Glomerular endothelial cell (primary cell): Measurements from ENCODE around the gene FOXI1. TPM values are rescaled to one million over a fixed set of nuclear protein-coding genes. Genes with fewer than 3 reads are reported as not detected.
A peak's percentile ranks its signal among the peaks of the same experiment; 100 is the strongest.
"Not testable (repeated sequence)": the region's sequence is repeated elsewhere in the genome, so short reads cannot be mapped to it uniquely, and the experiment has no call there.

Experiments
- DNase-seq: peaks from one replicate; pipeline ENCODE4 v3.0.0-alpha.2; 2011; ENCODE audit warnings: low read depth, low spot score; ENCODE audit errors: extremely low read depth
- total RNA-seq: library from RNA; depleted of rRNA; stranded (reverse); fragments of >200 nt; gene quantifications from 2 replicates; pipeline ENCODE4 v1.2.3, GENCODE V29; 2015

The FOXI1 gene
- total RNA-seq, 1 donor from 2014 or later = not detected

- no peak for DNase-seq
Observed at GRCh38 chr5:170121321-170121720, 15.6 kb downstream of the FOXI1 start.

GRCh38 chr5:170126061-170126460, 20.4 kb downstream of the FOXI1 start:
- DNase-seq = no peak

DNA sequence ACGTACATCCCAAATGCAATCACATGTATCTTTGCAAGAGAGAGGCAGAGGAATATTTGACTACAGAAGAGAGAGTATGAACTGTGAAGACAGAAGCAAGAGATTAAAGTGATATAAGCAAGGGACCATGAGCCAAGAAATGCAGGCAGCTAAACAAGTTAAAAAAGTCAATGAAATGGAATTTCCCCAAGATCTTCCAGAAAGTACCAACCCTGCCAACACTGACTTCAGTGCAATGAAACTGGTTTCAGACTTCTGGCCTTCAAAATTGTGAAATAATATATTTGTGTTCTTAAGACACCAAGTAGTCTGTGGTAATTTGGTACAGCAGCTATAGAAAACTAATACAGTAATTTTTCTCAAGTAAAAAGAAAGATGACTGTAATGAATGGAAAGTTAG, 20.9 kb downstream of the FOXI1 start:
- no peak for DNase-seq

- DNase-seq = no peak
Observed at GRCh38 chr5:170131235-170131634, 25.5 kb downstream of the FOXI1 start.

DNA sequence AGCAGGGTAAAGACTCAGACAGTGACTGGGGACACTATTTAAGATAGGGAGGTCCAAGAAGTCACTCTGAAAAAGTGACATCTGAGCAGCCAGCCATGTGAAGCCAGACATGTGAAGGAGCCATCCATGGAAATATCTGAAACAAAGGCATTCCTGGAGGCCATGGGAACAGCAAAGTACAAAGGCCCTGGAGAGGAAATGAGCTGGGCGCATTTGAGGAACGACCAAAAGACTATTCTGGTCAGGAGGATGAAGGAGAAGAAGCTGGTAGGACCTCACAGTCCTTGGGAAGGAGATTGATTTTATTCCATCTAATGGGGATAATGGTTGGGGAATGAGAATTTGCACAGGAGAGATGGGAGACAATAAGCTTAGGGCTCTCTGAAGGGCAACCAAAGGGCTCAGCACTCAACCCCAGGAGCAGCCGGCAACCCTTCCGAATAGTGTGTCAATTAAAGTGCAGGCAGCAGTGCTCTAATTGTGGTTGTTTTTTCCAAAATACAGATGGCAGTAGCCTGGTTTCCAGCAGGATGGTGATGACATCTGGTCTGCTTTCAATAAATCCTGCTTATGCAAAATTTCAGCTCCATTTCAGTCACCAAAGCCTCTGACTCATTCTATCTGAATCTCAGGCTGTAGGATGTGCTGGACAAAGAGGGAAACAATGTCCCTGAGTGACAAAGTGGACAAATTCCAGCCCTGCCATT, 26.7 kb downstream of the FOXI1 start:
- DNase-seq = peak; percentile 48

DNA sequence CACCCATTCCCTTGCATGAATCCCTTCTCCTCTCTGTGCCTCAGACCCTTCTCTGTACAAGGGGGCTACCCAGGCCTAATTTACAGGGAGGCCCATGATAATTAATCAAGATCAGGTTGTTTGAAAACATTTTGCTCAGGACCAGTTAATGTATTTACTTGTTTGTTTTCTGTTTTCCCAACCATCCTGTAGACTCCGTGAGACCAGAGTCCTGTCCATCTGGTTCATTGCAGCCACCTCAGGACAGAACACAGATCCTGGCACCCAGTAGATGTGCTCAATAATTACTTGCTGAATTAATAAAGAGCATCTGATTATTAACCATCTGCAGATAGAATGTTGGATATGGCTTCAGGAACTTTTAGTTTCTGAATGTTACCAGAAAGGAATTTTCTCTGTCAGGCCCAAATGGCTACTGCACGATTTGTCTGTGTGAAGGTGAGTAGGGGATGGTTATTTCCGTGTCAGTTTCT, 27.3 kb downstream of the FOXI1 start:
- DNase-seq = no peak

- peak; percentile 10 for DNase-seq
Observed at GRCh38 chr5:170135796-170136490, 30.2 kb downstream of the FOXI1 start.

GRCh38 chr5:170136506-170136905, 30.8 kb downstream of the FOXI1 start:
- peak; percentile 16 for DNase-seq

GRCh38 chr5:170137694-170138214, 32.1 kb downstream of the FOXI1 start:
- DNase-seq = no peak

- DNase-seq = no peak
Observed at GRCh38 chr5:170138273-170138672, 32.6 kb downstream of the FOXI1 start.

DNA sequence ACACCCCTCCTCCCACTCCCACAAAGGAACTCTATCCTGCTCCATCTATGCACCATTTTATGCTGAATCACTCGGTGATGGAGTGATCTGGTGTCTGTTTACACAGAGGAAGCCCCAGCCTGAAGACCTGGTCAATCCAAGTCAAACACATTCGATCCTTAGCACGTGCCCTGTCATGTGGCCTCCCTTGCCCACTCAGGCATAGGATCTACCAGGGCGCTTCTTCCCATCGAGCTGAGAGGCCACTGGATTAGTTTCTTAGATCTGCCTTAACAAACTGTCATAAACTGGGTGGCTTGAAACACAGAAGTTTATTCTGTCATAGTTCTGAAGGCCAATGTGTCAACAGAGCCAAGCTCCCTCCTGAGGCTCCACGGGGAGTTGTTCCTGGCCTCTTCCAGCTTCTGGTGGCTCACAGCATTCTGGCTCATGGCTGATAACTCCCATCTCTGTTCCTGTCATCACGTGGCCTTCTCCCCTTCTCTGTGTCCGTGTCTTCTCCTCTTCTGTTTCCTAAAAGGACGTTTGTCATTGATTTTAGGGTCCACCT, 34.2 kb downstream of the FOXI1 start:
- DNase-seq = no peak

DNA sequence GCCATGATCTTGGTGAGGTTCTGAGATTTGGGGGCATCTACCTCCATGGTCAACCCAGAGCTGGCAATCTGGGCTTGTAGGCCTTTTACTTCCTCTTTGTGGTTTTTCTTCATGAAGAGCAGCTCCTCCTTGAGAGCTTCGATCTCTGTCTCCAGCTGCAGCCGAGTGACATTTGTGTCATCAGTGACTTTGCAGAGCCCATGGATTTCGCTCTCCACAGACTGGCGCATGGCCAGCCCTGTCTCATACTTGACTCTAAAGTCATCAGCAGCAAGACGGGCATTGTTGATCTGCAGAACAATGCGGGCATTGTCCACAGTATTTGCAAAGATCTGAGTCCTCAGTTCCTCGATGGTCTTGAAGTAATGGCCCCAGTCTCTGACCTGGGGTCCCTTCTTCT, 35.5 kb downstream of the FOXI1 start:
- DNase-seq = not testable (repeated sequence)

- no peak for DNase-seq
Observed at GRCh38 chr5:170141636-170142035, 35.9 kb downstream of the FOXI1 start.

DNA sequence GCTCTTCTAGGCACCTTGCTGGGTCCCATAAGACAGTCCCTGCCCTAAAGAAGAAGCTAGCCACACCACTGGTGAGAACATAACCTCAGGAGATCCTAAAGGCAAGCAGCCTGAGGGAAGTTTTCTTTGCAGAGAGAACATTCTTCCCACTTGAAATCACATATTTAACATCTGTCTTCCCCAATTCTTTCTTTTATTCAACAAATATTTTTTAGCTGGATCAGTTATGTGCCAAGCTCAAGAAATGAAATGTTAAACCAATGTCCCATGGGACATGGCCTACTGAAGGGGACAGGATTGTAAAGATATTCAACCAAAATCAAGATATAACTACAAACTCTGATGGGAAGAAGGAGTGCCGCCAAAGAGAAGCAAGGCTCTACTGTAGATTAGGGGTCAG, 36.5 kb downstream of the FOXI1 start:
- no peak for DNase-seq

DNA sequence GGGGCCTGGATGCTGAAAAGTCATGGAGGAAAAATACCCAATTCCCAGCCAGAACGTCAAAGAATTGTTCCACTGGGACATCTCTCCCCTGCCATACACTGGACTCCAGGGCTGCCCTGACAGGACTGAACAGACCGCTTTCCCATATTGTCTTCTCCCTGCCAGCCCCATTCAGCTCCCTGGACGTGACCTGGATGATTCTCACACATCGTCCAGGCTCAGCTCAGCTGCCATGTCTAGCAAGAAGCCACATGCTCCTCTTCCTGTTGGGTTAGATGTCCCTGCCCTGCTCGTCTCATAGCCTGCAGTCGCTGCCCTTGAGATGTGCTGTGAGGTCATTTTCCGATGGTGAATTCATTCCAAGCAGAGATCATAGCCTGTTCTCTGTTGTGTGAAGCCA, 37.4 kb downstream of the FOXI1 start:
- no peak for DNase-seq

DNA sequence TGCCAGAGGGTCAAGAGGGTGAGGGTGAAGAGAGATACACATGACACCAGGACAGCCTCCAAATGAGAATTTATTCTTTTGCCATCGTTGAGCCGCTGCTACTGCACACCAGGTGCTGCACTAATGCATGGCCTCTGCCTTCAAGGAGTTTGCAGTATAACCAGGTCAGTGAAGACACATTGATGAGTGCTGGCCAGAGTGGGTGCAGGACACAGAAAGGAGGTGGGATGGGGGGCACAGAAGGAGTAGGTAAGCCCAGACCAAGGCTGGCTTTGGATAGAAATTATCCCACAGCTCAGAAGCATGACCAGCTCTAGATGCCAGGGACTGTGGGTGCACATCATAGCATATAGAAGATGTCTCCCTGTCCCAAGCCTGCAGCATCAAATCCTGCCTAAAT, 38.0 kb downstream of the FOXI1 start:
- DNase-seq = no peak

GRCh38 chr5:170144286-170145023, 38.8 kb downstream of the FOXI1 start:
- DNase-seq = no peak

DNA sequence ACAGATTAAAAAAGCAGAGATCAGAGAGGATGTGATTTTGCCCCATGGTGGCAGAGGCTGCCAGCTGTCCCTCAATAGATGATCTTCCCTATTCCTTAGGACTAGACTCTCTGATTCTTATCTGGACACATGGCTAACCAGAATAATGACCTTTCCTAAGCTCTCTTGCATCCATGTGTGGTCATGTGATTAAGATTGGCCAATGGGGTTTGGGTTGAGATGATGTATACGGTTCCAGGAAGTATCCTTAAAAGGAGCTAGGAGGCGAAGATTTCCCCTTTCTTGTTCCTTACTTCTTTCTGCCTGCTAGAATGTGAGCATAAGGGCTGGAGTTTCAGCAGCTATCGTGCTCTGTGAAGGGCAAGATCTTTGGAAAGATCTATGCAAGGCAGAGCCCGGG, 39.8 kb downstream of the FOXI1 start:
- DNase-seq = no peak

GRCh38 chr5:170147051-170147752, 41.5 kb downstream of the FOXI1 start:
- DNase-seq = no peak

DNA sequence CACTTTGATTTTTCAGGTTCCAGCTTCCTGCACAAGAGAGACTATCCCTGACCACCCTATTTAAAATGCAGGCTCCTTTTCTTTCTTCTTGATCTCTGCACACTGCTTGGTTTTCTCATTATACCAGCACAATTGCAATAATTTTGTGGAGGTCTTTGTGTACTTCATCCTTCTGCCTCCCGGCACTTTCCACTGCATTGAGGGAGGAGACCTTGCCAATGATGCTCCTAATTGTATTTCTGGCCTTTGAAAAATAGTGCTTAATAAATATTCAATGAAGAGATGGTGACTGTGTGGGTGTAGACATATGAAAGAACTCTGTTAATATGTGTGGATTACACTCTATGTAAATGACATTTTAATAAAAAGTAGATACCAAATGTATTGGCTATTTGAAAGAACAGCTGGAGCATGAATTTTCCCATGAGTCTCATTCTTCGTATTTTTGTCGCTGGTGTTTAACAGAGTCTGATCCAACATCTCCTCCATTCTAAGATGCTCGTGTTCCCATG, 42.1 kb downstream of the FOXI1 start:
- no peak for DNase-seq
